ENCODE measurements around the gene SLC2A10.

SLC2A10 gene

GRCh38 chr20:46752728-46753127 lies 43.3 kb downstream of the SLC2A10 start:
- peak; percentile 55 to 70 for TF ChIP-seq CTCF (IDR thresholded peaks at IDR 0.05)
- Histone ChIP-seq H3K36me3 (no peaks in the 10 kb centered on the region), H3K27me3 (peaks cover 0 to 14% of the 10 kb centered on the region in 2 donors), H3K27ac (no peak overlapping the region), H3K4me3 (no peak overlapping the region), H3K4me1 (peaks cover 0 to 4% (median 2%) of the 10 kb centered on the region in 4 donors), H3K9me3 (no peaks in the 10 kb centered on the region)
- intact Hi-C loops (cut with DNase I; ENCODE audit: low total_unique reads): no loop called here
- peak in 1 of 2 donors; percentile 64 for DNase-seq

GRCh38 chr20:46755483-46756413 lies 46.3 kb downstream of the SLC2A10 start:
- H3K4me1 ChIP-seq: peaks cover 0 to 10% (median 2%) of the 10 kb centered on the region in 4 donors
- H3K36me3 ChIP-seq: no peaks in the 10 kb centered on the region
- peaks cover 0 to 12% of the 10 kb centered on the region in 2 donors for H3K27me3 ChIP-seq
- H3K27ac ChIP-seq: no peak overlapping the region
- DNase-seq: no peak
- intact Hi-C loops (cut with DNase I; ENCODE audit: low total_unique reads): no loop called here
- no peak overlapping the region for H3K4me3 ChIP-seq
- no peaks in the 10 kb centered on the region for H3K9me3 ChIP-seq
- no peak for TF ChIP-seq CTCF (IDR thresholded peaks at IDR 0.05)

- Histone ChIP-seq H3K4me3 (no peak overlapping the region), H3K4me1 (peaks cover 0 to 10% (median 2%) of the 10 kb centered on the region in 4 donors), H3K36me3 (no peaks in the 10 kb centered on the region), H3K27me3 (peaks cover 0 to 10% of the 10 kb centered on the region in 2 donors), H3K9me3 (no peaks in the 10 kb centered on the region), H3K27ac (no peak overlapping the region)
- intact Hi-C loops (cut with DNase I; ENCODE audit: low total_unique reads): no loop called here
- no peak for TF ChIP-seq CTCF (IDR thresholded peaks at IDR 0.05)
- DNase-seq: no peak
Measured at GRCh38 chr20:46756419-46756818, 47.0 kb downstream of the SLC2A10 start.

GRCh38 chr20:46757135-46757534 lies 47.7 kb downstream of the SLC2A10 start:
- Histone ChIP-seq H3K4me3 (no peak overlapping the region), H3K4me1 (peaks cover 0 to 10% (median 2%) of the 10 kb centered on the region in 4 donors), H3K27me3 (peaks cover 0 to 3% of the 10 kb centered on the region in 2 donors), H3K36me3 (no peaks in the 10 kb centered on the region), H3K9me3 (no peaks in the 10 kb centered on the region), H3K27ac (no peak overlapping the region)
- no peak for DNase-seq
- TF ChIP-seq CTCF (IDR thresholded peaks at IDR 0.05): no peak
- intact Hi-C loops (cut with DNase I; ENCODE audit: low total_unique reads): no loop called here

GRCh38 chr20:46757754-46758678 lies 48.6 kb downstream of the SLC2A10 start:
- H3K36me3 ChIP-seq: no peaks in the 10 kb centered on the region
- DNase-seq: peak; percentile 46 to 70
- no peak overlapping the region for H3K27ac ChIP-seq
- H3K27me3 ChIP-seq: no peaks in the 10 kb centered on the region
- H3K9me3 ChIP-seq: no peaks in the 10 kb centered on the region
- no peak overlapping the region for H3K4me3 ChIP-seq
- peaks cover 0 to 7% (median under 1%) of the 10 kb centered on the region in 4 donors for H3K4me1 ChIP-seq
- intact Hi-C loops (cut with DNase I; ENCODE audit: low total_unique reads): no loop called here
- TF ChIP-seq CTCF (IDR thresholded peaks at IDR 0.05): peak; percentile 75 to 92
